Measurements from ENCODE around the gene ZNF536.

The ZNF536 gene

DNA sequence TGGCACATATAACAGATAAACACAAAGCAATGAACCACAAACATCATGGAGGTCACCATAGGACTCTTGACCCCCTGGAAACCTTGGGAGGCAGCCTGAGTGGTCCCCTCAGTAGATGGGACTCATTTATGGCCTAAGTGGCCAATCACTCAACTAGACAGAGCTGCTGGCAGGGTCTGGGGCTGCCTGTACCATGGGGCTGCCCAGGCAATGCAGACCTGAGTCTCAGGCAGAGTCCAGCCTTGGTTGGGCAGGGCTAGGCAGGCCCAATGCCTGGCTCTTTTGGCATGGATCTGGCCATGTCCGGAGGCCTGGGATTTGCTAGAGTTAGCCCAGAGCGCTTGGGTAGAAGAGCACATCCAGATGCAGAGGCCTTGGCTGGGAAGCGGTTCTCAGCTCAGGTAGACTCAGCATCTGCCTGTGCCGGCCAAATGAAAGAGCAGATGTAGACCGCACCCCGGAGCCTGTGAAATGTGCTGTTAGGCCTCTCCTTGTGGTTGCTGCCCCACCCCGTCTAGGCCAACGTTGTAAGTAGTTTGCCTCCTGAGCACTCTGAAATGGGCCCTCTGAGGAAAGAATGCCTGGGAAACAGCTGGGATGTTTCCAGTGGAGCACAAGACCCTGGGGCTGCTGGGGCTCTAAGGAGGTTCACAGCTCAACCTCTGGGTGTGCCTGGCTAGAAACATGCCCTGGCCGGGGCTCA is 171.2 kb downstream of the ZNF536 start:
- Histone ChIP-seq H3K9me3 (replicated peaks; ENCODE audit: insufficient read depth, low read length) (no peaks in the 10 kb centered on the region), H3K4me2 (ENCODE audit: low read depth, low read length) (no peak overlapping the region), H3K4me1 (ENCODE audit: low read length) (no peaks in the 10 kb centered on the region), H2AFZ (ENCODE audit: low read length) (no peak overlapping the region), H3K9me2 (replicated peaks; ENCODE audit: insufficient read depth, low read length) (no peaks in the 10 kb centered on the region), H3K9ac (ENCODE audit: low read length) (no peak overlapping the region), H3K4me3 (ENCODE audit: low read length) (no peak overlapping the region), H3K27ac (ENCODE audit: low read length) (no peak overlapping the region), H4K20me1 (ENCODE audit: insufficient read depth, low read length) (no peaks in the 10 kb centered on the region), H3K27me3 (replicated peaks; ENCODE audit: insufficient read depth, low read length) (peaks cover 70% of the 10 kb centered on the region), H3K36me3 (replicated peaks; ENCODE audit: insufficient read depth, low read length) (no peaks in the 10 kb centered on the region), H3K79me2 (ENCODE audit: low read length) (no peaks in the 10 kb centered on the region), H3F3A (ENCODE audit: insufficient read depth, low read length) (no peaks in the 10 kb centered on the region)
- DNase-seq = no peak
- TF ChIP-seq CTCF (IDR thresholded peaks at IDR 0.05; ENCODE audit: low read length) = no peak
- no peak for TF ChIP-seq EZH2phosphoT487 (IDR thresholded peaks at IDR 0.05; ENCODE audit: low read length)
- no peak for TF ChIP-seq EZH2 (optimal IDR thresholded peaks at IDR 0.05; ENCODE audit: low read depth, low read length)

- no peaks in the 10 kb centered on the region for H3K9me3 ChIP-seq (replicated peaks; ENCODE audit: insufficient read depth, low read length)
- no peak overlapping the region for H3K27ac ChIP-seq (ENCODE audit: low read length)
- H4K20me1 ChIP-seq (ENCODE audit: insufficient read depth, low read length) = no peaks in the 10 kb centered on the region
- H3K4me3 ChIP-seq (ENCODE audit: low read length) = no peak overlapping the region
- peaks cover 82% of the 10 kb centered on the region for H3K27me3 ChIP-seq (replicated peaks; ENCODE audit: insufficient read depth, low read length)
- no peaks in the 10 kb centered on the region for H3K79me2 ChIP-seq (ENCODE audit: low read length)
- H3K9ac ChIP-seq (ENCODE audit: low read length) = no peak overlapping the region
- H3K9me2 ChIP-seq (replicated peaks; ENCODE audit: insufficient read depth, low read length) = no peaks in the 10 kb centered on the region
- no peaks in the 10 kb centered on the region for H3F3A ChIP-seq (ENCODE audit: insufficient read depth, low read length)
- DNase-seq = no peak
- no peaks in the 10 kb centered on the region for H3K4me1 ChIP-seq (ENCODE audit: low read length)
- H3K36me3 ChIP-seq (replicated peaks; ENCODE audit: insufficient read depth, low read length) = no peaks in the 10 kb centered on the region
- no peak overlapping the region for H3K4me2 ChIP-seq (ENCODE audit: low read depth, low read length)
- TF ChIP-seq EZH2phosphoT487 (IDR thresholded peaks at IDR 0.05; ENCODE audit: low read length) (no peak), CTCF (IDR thresholded peaks at IDR 0.05; ENCODE audit: low read length) (no peak), EZH2 (optimal IDR thresholded peaks at IDR 0.05; ENCODE audit: low read depth, low read length) (no peak)
- no peak overlapping the region for H2AFZ ChIP-seq (ENCODE audit: low read length)
Measured at GRCh38 chr19:30545752-30546151, 173.6 kb downstream of the ZNF536 start.

GRCh38 chr19:30546332-30546731 is 174.1 kb downstream of the ZNF536 start:
- H3K27ac ChIP-seq (ENCODE audit: low read length) = no peak overlapping the region
- H3K9ac ChIP-seq (ENCODE audit: low read length) = no peak overlapping the region
- no peaks in the 10 kb centered on the region for H3K9me3 ChIP-seq (replicated peaks; ENCODE audit: insufficient read depth, low read length)
- no peak overlapping the region for H3K4me3 ChIP-seq (ENCODE audit: low read length)
- H3K27me3 ChIP-seq (replicated peaks; ENCODE audit: insufficient read depth, low read length) = peaks cover 78% of the 10 kb centered on the region
- H3K9me2 ChIP-seq (replicated peaks; ENCODE audit: insufficient read depth, low read length) = no peaks in the 10 kb centered on the region
- DNase-seq = no peak
- H3K36me3 ChIP-seq (replicated peaks; ENCODE audit: insufficient read depth, low read length) = no peaks in the 10 kb centered on the region
- H2AFZ ChIP-seq (ENCODE audit: low read length) = no peak overlapping the region
- no peaks in the 10 kb centered on the region for H4K20me1 ChIP-seq (ENCODE audit: insufficient read depth, low read length)
- H3K4me2 ChIP-seq (ENCODE audit: low read depth, low read length) = no peak overlapping the region
- no peaks in the 10 kb centered on the region for H3K79me2 ChIP-seq (ENCODE audit: low read length)
- no peaks in the 10 kb centered on the region for H3K4me1 ChIP-seq (ENCODE audit: low read length)
- TF ChIP-seq EZH2phosphoT487 (IDR thresholded peaks at IDR 0.05; ENCODE audit: low read length) (no peak), EZH2 (optimal IDR thresholded peaks at IDR 0.05; ENCODE audit: low read depth, low read length) (no peak), CTCF (IDR thresholded peaks at IDR 0.05; ENCODE audit: low read length) (no peak)
- no peaks in the 10 kb centered on the region for H3F3A ChIP-seq (ENCODE audit: insufficient read depth, low read length)
